Suprapubic skin (tissue), 4 donors: Measurements from ENCODE around the gene THAP2. TPM values are rescaled to one million over a fixed set of nuclear protein-coding genes. Genes with fewer than 3 reads are reported as not detected.

Experiments used
- DNase-seq, 2 donors: peaks; one replicate each; pipeline ENCODE4 v3.0.0-alpha.2; 2019; ENCODE audit warnings: low spot score in 2 of 2
- H3K27ac ChIP-seq: fragments of 200-600 bp; sonication (generic); one replicate; pipeline ENCODE4 v1.5.1; 2019
- H3K27me3 ChIP-seq: fragments of 200-600 bp; sonication (generic); one replicate; pipeline ENCODE4 v1.5.1; 2019
- H3K36me3 ChIP-seq: fragments of 200-600 bp; sonication (generic); one replicate; pipeline ENCODE4 v1.5.1; 2019
- H3K4me1 ChIP-seq: fragments of 200-600 bp; sonication (generic); one replicate; pipeline ENCODE4 v1.5.1; 2019
- H3K4me3 ChIP-seq: fragments of 200-600 bp; sonication (generic); one replicate; pipeline ENCODE4 v1.5.1; 2019; ENCODE audit warnings: mild to moderate bottlenecking
- H3K9me3 ChIP-seq: fragments of 200-600 bp; sonication (generic); one replicate; pipeline ENCODE4 v1.5.1; 2019
- CTCF ChIP-seq, 2 donors: fragments of 200-600 bp in 1 of 2; fragments of 450-650 bp in 1 of 2; sonication (generic) in 1 of 2; IDR thresholded peaks; one replicate each; pipeline ENCODE4 v1.5.1; 2016 to 2019; ENCODE audit warnings: antibody characterized with exemption in 2 of 2, mild to moderate bottlenecking in 1 of 2, moderate library complexity in 1 of 2
- EP300 ChIP-seq: sonication (generic); formaldehyde crosslinking; IDR thresholded peaks from one replicate; pipeline ENCODE4 v1.6.1; 2017; ENCODE audit warnings: antibody characterized with exemption
- POLR2A ChIP-seq, 2 donors: fragments of 450-650 bp; IDR thresholded peaks; one replicate each; pipeline ENCODE4 v1.6.1; 2017; ENCODE audit warnings: antibody characterized with exemption in 2 of 2, mild to moderate bottlenecking in 2 of 2, moderate library complexity in 2 of 2
- POLR2AphosphoS5 ChIP-seq, 3 donors: sonication (generic); formaldehyde crosslinking; IDR thresholded peaks; one replicate each; pipeline ENCODE4 v1.6.1; 2017; ENCODE audit warnings: antibody characterized with exemption in 3 of 3
- WGBS: methylation state at CpG from one replicate; pipeline ENCODE4 v1.1.5; 2018; 5-methylcytosine and 5-hydroxymethylcytosine counted together
- total RNA-seq, 4 donors: library from RNA; depleted of rRNA; stranded (reverse); fragments of >200 nt; gene quantifications; one replicate each; pipeline ENCODE4 v1.1.0, GENCODE V29; 2016

Gene THAP2
- total RNA-seq, 4 donors from 2014 or later = 1.9 to 3.6 (median 3.3) TPM

GRCh38 chr12:71627438-71628002, 36.6 kb upstream of the THAP2 start:
- H3K27ac ChIP-seq = no peak overlapping the region
- DNase-seq = no peak
- H3K9me3 ChIP-seq = no peaks in the 10 kb centered on the region
- H3K27me3 ChIP-seq = no peaks in the 10 kb centered on the region
- H3K36me3 ChIP-seq = peaks cover 89% of the 10 kb centered on the region
- H3K4me3 ChIP-seq = no peak overlapping the region
- WGBS = 81% methylated on average over 2 of the region's 2 CpGs
- no peaks in the 10 kb centered on the region for H3K4me1 ChIP-seq
- TF ChIP-seq EP300 = no peak
- TF ChIP-seq POLR2AphosphoS5 (IDR thresholded peaks at IDR 0.05) = no peak
- TF ChIP-seq CTCF (IDR thresholded peaks at IDR 0.05) = no peak

GRCh38 chr12:71636704-71637115, 27.4 kb upstream of the THAP2 start:
- H3K4me3 ChIP-seq = no peak overlapping the region
- H3K27me3 ChIP-seq = no peaks in the 10 kb centered on the region
- H3K36me3 ChIP-seq = peaks cover 72% of the 10 kb centered on the region
- no peaks in the 10 kb centered on the region for H3K9me3 ChIP-seq
- H3K27ac ChIP-seq = no peak overlapping the region
- WGBS = 30% methylated on average over 3 of the region's 3 CpGs
- H3K4me1 ChIP-seq = peaks cover 3% of the 10 kb centered on the region
- peak; percentile 11 to 57 for TF ChIP-seq CTCF (IDR thresholded peaks at IDR 0.05)
- no peak for TF ChIP-seq EP300
- DNase-seq = no peak

GRCh38 chr12:71638499-71638898, 25.6 kb upstream of the THAP2 start:
- no peak for TF ChIP-seq EP300
- no peak for TF ChIP-seq POLR2A (IDR thresholded peaks at IDR 0.05)
- Histone ChIP-seq H3K27me3 (no peaks in the 10 kb centered on the region), H3K9me3 (no peaks in the 10 kb centered on the region), H3K4me3 (no peak overlapping the region), H3K36me3 (peaks cover 70% of the 10 kb centered on the region), H3K27ac (no peak overlapping the region), H3K4me1 (peaks cover 3% of the 10 kb centered on the region)
- no peak for DNase-seq

GRCh38 chr12:71639341-71639760, 24.8 kb upstream of the THAP2 start:
- Histone ChIP-seq H3K27me3 (no peaks in the 10 kb centered on the region), H3K4me1 (peaks cover 3% of the 10 kb centered on the region), H3K4me3 (no peak overlapping the region), H3K9me3 (no peaks in the 10 kb centered on the region), H3K27ac (no peak overlapping the region), H3K36me3 (peaks cover 70% of the 10 kb centered on the region)
- 64% methylated on average over 2 of the region's 2 CpGs for WGBS
- DNase-seq = no peak
- TF ChIP-seq POLR2A (IDR thresholded peaks at IDR 0.05) (no peak), POLR2AphosphoS5 (IDR thresholded peaks at IDR 0.05) (no peak), EP300 (no peak), CTCF (IDR thresholded peaks at IDR 0.05) (no peak)

GRCh38 chr12:71640316-71640715, 23.8 kb upstream of the THAP2 start:
- no peaks in the 10 kb centered on the region for H3K9me3 ChIP-seq
- no peak for DNase-seq
- H3K27me3 ChIP-seq = no peaks in the 10 kb centered on the region
- TF ChIP-seq EP300 (no peak), POLR2AphosphoS5 (IDR thresholded peaks at IDR 0.05) (no peak), POLR2A (IDR thresholded peaks at IDR 0.05) (no peak), CTCF (IDR thresholded peaks at IDR 0.05) (no peak)
- H3K36me3 ChIP-seq = peaks cover 70% of the 10 kb centered on the region
- no peak overlapping the region for H3K27ac ChIP-seq
- H3K4me1 ChIP-seq = peaks cover 3% of the 10 kb centered on the region
- H3K4me3 ChIP-seq = no peak overlapping the region
- WGBS = 67% methylated on average over 2 of the region's 2 CpGs

GRCh38 chr12:71641390-71641789, 22.7 kb upstream of the THAP2 start:
- no peaks in the 10 kb centered on the region for H3K27me3 ChIP-seq

More at GRCh38 chr12:71641390-71641789, 22.7 kb upstream of the THAP2 start:
- 85% methylated on average over 2 of the region's 2 CpGs for WGBS
- H3K4me3 ChIP-seq = no peak overlapping the region
- H3K4me1 ChIP-seq = peaks cover 3% of the 10 kb centered on the region
- H3K9me3 ChIP-seq = no peaks in the 10 kb centered on the region
- TF ChIP-seq POLR2A (IDR thresholded peaks at IDR 0.05) (no peak), EP300 (no peak), CTCF (IDR thresholded peaks at IDR 0.05) (no peak), POLR2AphosphoS5 (IDR thresholded peaks at IDR 0.05) (no peak)
- no peak for DNase-seq
- H3K27ac ChIP-seq = no peak overlapping the region
- peaks cover 64% of the 10 kb centered on the region for H3K36me3 ChIP-seq
